Measurements from ENCODE around the gene LGR5.

Gene LGR5

DNA sequence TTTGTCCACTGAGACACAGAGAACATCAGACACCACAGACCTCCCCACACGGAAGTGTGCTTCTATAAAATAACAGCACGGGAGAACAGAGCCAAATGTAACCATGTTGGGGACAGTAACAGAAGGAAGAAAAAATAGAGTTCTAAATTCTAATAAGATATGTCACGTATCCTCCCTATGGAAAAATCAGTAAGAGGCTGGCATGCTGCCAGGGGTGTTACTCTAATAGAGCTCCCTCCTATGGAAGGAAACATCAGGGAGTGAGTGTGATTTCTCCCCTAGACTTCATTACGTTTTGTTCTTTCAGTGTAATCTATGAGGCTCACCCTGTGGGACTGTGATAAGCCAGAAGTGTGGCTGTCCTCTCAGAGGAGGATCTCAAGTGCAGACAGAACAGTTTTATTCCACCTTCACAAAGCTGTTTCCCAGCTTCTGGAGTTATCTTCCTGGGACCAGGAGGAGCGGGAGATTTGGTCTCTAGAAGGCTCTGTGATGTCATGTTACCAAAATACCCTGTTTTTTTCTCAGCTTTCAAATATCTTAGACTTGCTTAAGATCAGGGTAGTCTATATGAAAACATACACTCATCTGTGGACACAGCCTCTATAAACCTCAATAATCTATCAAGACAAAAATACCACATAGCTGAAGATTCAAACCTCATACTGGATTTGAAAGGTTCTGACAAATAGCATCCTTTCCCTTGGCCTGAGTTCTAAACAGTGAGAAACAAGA is 154.8 kb downstream of the LGR5 start:
- H3K4me2 ChIP-seq (ENCODE audit: low read depth, low read length, poor library complexity, severe bottlenecking) = no peak overlapping the region
- H3F3A ChIP-seq (ENCODE audit: insufficient read depth) = no peaks in the 10 kb centered on the region
- no peak overlapping the region for H2AFZ ChIP-seq (ENCODE audit: low read depth, low read length, severe bottlenecking)
- no peak overlapping the region for H3K9ac ChIP-seq (ENCODE audit: low read length)
- H3K4me3 ChIP-seq (ENCODE audit: insufficient read depth, low read length, poor library complexity, severe bottlenecking) = no peak overlapping the region
- H3K9me3 ChIP-seq (ENCODE audit: insufficient read depth, low read length) = no peaks in the 10 kb centered on the region
- H3K36me3 ChIP-seq (ENCODE audit: low read length) = no peaks in the 10 kb centered on the region
- no peak for TF ChIP-seq EZH2phosphoT487 (conservative IDR thresholded peaks at IDR 0.05; ENCODE audit: low read length)
- TF ChIP-seq, protein P1, sequence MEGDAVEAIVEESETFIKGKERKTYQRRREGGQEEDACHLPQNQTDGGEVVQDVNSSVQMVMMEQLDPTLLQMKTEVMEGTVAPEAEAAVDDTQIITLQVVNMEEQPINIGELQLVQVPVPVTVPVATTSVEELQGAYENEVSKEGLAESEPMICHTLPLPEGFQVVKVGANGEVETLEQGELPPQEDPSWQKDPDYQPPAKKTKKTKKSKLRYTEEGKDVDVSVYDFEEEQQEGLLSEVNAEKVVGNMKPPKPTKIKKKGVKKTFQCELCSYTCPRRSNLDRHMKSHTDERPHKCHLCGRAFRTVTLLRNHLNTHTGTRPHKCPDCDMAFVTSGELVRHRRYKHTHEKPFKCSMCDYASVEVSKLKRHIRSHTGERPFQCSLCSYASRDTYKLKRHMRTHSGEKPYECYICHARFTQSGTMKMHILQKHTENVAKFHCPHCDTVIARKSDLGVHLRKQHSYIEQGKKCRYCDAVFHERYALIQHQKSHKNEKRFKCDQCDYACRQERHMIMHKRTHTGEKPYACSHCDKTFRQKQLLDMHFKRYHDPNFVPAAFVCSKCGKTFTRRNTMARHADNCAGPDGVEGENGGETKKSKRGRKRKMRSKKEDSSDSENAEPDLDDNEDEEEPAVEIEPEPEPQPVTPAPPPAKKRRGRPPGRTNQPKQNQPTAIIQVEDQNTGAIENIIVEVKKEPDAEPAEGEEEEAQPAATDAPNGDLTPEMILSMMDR (IDR thresholded peaks at IDR 0.05; ENCODE audit: insufficient read depth, low read length, poor library complexity, severe bottlenecking) = no peak
- H4K20me1 ChIP-seq (ENCODE audit: low read depth, low read length) = no peaks in the 10 kb centered on the region
- H3K79me2 ChIP-seq (ENCODE audit: insufficient read depth, low read length) = no peaks in the 10 kb centered on the region
- H3K9me2 ChIP-seq (replicated peaks; ENCODE audit: insufficient read depth, low read length) = no peaks in the 10 kb centered on the region
- H3K27me3 ChIP-seq (ENCODE audit: low read length) = no peaks in the 10 kb centered on the region
- H3K27ac ChIP-seq (ENCODE audit: low read depth, low read length) = no peak overlapping the region

DNA sequence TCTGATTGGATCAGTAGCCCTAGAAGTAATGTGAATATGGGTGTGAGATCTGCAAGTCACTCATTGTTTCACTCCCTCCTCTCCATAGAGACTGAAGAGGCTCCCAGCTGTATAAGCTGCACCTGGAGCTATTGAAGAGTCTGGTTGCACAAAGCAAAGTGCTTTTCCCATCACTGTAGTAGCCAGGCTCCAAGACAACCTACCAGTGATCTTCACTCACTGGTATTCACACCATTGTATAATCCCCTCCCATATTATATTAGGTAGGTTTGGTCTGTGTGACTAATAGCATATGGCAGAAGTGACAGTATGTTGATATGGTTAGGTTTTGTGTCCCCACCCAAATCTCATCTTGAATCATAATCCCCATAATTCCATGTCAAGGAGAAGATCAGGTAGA is 159.6 kb downstream of the LGR5 start:
- no peaks in the 10 kb centered on the region for H3F3A ChIP-seq (ENCODE audit: insufficient read depth)
- no peak overlapping the region for H2AFZ ChIP-seq (ENCODE audit: low read depth, low read length, severe bottlenecking)
- H3K4me2 ChIP-seq (ENCODE audit: low read depth, low read length, poor library complexity, severe bottlenecking) = no peak overlapping the region
- no peaks in the 10 kb centered on the region for H4K20me1 ChIP-seq (ENCODE audit: low read depth, low read length)
- no peaks in the 10 kb centered on the region for H3K36me3 ChIP-seq (ENCODE audit: low read length)
- no peaks in the 10 kb centered on the region for H3K79me2 ChIP-seq (ENCODE audit: insufficient read depth, low read length)
- TF ChIP-seq EZH2phosphoT487 (conservative IDR thresholded peaks at IDR 0.05; ENCODE audit: low read length) = no peak
- TF ChIP-seq, protein P1 (IDR thresholded peaks at IDR 0.05; ENCODE audit: insufficient read depth, low read length, poor library complexity, severe bottlenecking) = no peak
- H3K9me3 ChIP-seq (ENCODE audit: insufficient read depth, low read length) = no peaks in the 10 kb centered on the region
- no peaks in the 10 kb centered on the region for H3K27me3 ChIP-seq (ENCODE audit: low read length)
- no peak overlapping the region for H3K4me3 ChIP-seq (ENCODE audit: insufficient read depth, low read length, poor library complexity, severe bottlenecking)
- no peaks in the 10 kb centered on the region for H3K9me2 ChIP-seq (replicated peaks; ENCODE audit: insufficient read depth, low read length)
- no peak overlapping the region for H3K27ac ChIP-seq (ENCODE audit: low read depth, low read length)
- H3K9ac ChIP-seq (ENCODE audit: low read length) = no peak overlapping the region

DNA sequence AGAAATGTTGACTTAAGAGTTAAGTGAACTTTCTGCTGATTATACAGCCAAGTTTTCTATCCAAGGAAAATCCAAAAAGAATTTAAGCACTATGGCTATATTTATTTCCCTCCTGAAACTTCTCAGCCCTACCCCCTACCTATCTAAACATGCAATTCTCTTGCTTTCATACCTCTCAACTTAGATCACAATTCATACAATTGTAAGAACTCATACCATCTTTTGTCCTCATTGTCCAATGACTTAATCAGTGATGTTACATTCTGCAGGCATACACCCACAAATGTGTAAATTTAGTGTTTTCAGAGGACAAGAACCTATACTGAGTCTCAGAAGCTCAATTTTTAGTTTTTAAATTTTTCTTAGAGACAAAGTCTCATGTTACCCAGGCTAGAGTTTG is 161.9 kb downstream of the LGR5 start:
- Histone ChIP-seq H3K9me3 (ENCODE audit: insufficient read depth, low read length) (no peaks in the 10 kb centered on the region), H3K9ac (ENCODE audit: low read length) (no peak overlapping the region), H3K79me2 (ENCODE audit: insufficient read depth, low read length) (no peaks in the 10 kb centered on the region), H3K4me2 (ENCODE audit: low read depth, low read length, poor library complexity, severe bottlenecking) (no peak overlapping the region), H3K4me3 (ENCODE audit: insufficient read depth, low read length, poor library complexity, severe bottlenecking) (no peak overlapping the region), H3F3A (ENCODE audit: insufficient read depth) (no peaks in the 10 kb centered on the region), H3K27me3 (ENCODE audit: low read length) (no peaks in the 10 kb centered on the region), H3K27ac (ENCODE audit: low read depth, low read length) (no peak overlapping the region), H3K9me2 (replicated peaks; ENCODE audit: insufficient read depth, low read length) (no peaks in the 10 kb centered on the region), H3K36me3 (ENCODE audit: low read length) (no peaks in the 10 kb centered on the region; the same call in 1 of the 2 replicates), H4K20me1 (ENCODE audit: low read depth, low read length) (no peaks in the 10 kb centered on the region), H2AFZ (ENCODE audit: low read depth, low read length, severe bottlenecking) (no peak overlapping the region)
- TF ChIP-seq, protein P1 (IDR thresholded peaks at IDR 0.05; ENCODE audit: insufficient read depth, low read length, poor library complexity, severe bottlenecking) = no peak
- no peak for TF ChIP-seq EZH2phosphoT487 (conservative IDR thresholded peaks at IDR 0.05; ENCODE audit: low read length)

Data from SU-DHL-6 (cell line).